ENCODE results near the gene RHOH. TPM values are rescaled to one million over a fixed set of nuclear protein-coding genes. Genes with fewer than 3 reads are reported as not detected.
A peak's percentile ranks its signal among the peaks of the same experiment; 100 is the strongest.

The RHOH gene
- total RNA-seq, 2 donors from 2014 or later: 2.9 to 7.9 TPM

DNA sequence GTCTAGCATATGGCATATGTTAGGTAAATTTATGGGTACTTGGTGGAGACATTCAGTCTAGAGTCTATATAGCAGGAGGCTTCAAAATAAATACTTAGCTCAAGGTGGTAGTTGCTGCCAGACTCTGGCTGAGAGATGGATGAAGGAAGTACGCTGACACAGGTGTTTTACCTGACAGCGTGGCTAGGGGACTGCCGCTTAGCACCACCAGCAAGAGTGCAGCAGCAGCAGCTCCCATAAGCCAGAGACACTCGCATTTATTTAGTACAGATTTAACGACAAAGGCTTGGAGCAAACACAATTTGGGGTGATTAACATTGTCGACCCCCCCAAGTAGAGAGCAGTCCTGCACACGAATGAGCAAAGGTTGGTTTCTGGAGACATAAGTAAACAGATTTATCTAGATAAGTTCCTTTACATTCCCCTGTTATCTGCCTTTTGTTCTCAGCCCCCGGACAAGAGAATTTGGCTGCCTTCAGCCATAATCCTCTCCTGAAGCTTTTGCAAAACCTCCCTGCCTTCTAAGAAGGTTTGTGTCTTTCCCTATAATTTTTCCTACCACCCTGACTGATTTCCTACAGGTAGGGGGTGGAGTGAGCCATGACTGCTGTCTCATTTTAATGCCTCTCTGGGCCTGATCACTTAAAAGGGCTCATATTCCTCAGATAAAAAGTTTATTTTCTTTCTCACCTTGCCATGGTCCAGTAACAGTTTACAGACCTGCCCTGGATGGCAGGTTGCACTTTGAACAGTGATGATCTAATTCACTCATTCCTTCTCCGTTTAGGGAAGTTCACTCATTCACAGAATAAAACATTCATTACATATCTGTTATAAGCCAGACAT is 64.6 kb downstream of the RHOH start:
- intact Hi-C loops (cut with DNase I): no loop called here
- WGBS, 2 donors: 50 to 57% methylated on average over 9 of the region's 9 CpGs
- DNase-seq (no peak), ATAC-seq (no peak)
- no peak overlapping the region for H3K27ac ChIP-seq
- TF ChIP-seq, protein P1, sequence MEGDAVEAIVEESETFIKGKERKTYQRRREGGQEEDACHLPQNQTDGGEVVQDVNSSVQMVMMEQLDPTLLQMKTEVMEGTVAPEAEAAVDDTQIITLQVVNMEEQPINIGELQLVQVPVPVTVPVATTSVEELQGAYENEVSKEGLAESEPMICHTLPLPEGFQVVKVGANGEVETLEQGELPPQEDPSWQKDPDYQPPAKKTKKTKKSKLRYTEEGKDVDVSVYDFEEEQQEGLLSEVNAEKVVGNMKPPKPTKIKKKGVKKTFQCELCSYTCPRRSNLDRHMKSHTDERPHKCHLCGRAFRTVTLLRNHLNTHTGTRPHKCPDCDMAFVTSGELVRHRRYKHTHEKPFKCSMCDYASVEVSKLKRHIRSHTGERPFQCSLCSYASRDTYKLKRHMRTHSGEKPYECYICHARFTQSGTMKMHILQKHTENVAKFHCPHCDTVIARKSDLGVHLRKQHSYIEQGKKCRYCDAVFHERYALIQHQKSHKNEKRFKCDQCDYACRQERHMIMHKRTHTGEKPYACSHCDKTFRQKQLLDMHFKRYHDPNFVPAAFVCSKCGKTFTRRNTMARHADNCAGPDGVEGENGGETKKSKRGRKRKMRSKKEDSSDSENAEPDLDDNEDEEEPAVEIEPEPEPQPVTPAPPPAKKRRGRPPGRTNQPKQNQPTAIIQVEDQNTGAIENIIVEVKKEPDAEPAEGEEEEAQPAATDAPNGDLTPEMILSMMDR (IDR thresholded peaks at IDR 0.05): no peak
- TF ChIP-seq POLR2A (IDR thresholded peaks at IDR 0.05): no peak
- H3K36me3 ChIP-seq (replicated peaks in 1 of 2; ENCODE audit: insufficient read depth in 1 of 2, low read depth in 2 of 2): no peaks in the 10 kb centered on the region
- H3K4me1 ChIP-seq: no peaks in the 10 kb centered on the region
- H3K9me3 ChIP-seq: no peaks in the 10 kb centered on the region
- H3K4me3 ChIP-seq: no peak overlapping the region
- H3K27me3 ChIP-seq: no peaks in the 10 kb centered on the region

DNA sequence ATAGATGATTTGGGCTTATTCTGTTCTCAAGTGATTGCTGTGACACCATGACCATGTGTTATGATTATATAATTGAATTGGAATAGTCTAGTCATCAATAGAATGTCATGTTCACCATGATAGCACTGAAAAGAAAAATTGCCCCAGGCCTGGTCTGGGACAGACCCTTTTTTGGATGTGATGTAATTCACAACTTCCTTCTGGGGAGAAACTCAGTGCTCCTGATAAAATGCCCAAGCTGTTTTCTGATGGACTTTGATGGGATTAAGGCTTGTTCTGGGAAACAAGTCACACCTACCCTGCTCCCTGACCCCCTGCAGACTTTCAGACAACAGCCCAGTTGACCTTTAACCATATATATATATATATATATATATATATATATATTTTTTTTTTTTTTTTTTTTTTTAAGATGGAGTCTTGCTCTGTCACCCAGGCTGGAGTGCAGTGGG is 65.3 kb downstream of the RHOH start:
- no peak for TF ChIP-seq POLR2A (IDR thresholded peaks at IDR 0.05)
- TF ChIP-seq, protein P1 (IDR thresholded peaks at IDR 0.05): no peak
- Histone ChIP-seq H3K27me3 (no peaks in the 10 kb centered on the region), H3K4me1 (no peaks in the 10 kb centered on the region), H3K9me3 (no peaks in the 10 kb centered on the region), H3K4me3 (no peak overlapping the region), H3K27ac (no peak overlapping the region), H3K36me3 (replicated peaks in 1 of 2; ENCODE audit: insufficient read depth in 1 of 2, low read depth in 2 of 2) (no peaks in the 10 kb centered on the region)
- DNase-seq (no peak), ATAC-seq (no peak)
- intact Hi-C loops (cut with DNase I): no loop called here

DNA sequence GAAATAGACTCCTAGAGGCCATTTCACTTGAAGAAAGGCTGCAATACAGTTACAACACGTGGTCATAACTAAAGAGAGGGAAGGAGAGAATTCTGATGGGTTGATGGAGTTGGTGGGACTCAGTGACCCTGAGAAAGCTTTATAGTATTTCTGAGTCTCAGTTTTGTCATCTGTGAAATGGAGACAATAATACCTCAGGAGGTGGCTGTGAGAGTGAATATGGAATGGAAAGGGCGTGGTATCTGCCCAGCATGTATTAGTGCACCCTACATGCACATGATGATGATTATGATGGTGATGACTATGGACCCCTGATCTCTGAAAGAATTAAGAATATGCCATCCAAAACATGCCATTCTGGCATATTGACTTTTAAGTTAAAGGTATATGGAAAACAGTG is 66.0 kb downstream of the RHOH start:
- Histone ChIP-seq H3K9me3 (no peaks in the 10 kb centered on the region), H3K4me3 (no peak overlapping the region), H3K36me3 (replicated peaks in 1 of 2; ENCODE audit: insufficient read depth in 1 of 2, low read depth in 2 of 2) (no peaks in the 10 kb centered on the region), H3K27ac (no peak overlapping the region), H3K4me1 (no peaks in the 10 kb centered on the region), H3K27me3 (no peaks in the 10 kb centered on the region)
- no peak for DNase-seq
- no peak for ATAC-seq
- TF ChIP-seq POLR2A (IDR thresholded peaks at IDR 0.05): no peak
- TF ChIP-seq, protein P1 (IDR thresholded peaks at IDR 0.05): no peak
- intact Hi-C loops (cut with DNase I): no loop called here
- WGBS, 2 donors: 82 to 88% methylated on average over 2 of the region's 2 CpGs

DNA sequence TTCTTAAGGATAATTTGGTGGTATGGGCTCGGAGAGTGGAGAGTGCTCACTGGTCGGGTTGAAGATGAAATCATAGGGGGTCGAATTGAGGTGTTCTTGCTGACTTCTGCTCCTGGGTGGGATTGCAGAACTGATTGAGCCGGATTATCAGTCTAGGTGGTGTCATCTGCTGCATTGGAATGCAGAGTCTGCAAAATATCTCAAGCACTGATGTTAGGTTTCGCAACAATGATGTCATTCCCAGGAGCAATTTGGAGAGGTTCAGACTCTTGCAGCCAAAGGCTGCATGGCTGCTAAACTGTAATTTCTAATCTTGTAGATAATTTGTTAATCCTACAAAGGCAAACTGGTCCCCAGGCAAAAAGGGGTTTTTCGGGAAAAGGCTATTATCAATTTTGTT is 67.7 kb downstream of the RHOH start:
- Histone ChIP-seq H3K36me3 (replicated peaks in 1 of 2; ENCODE audit: insufficient read depth in 1 of 2, low read depth in 2 of 2) (no peaks in the 10 kb centered on the region), H3K27me3 (no peaks in the 10 kb centered on the region), H3K4me3 (no peak overlapping the region), H3K9me3 (no peaks in the 10 kb centered on the region), H3K4me1 (no peaks in the 10 kb centered on the region), H3K27ac (no peak overlapping the region)
- intact Hi-C loops (cut with DNase I): no loop called here
- ATAC-seq (no peak), DNase-seq (peak in 1 of 4 donors; percentile 15)
- 73 to 78% methylated on average over 6 of the region's 6 CpGs for WGBS, 2 donors
- TF ChIP-seq, protein P1 (IDR thresholded peaks at IDR 0.05): no peak
- no peak for TF ChIP-seq POLR2A (IDR thresholded peaks at IDR 0.05)
